OCI-LY7 (cell line): ENCODE measurements around the gene COPZ1. TPM values are rescaled to one million over a fixed set of nuclear protein-coding genes. Genes with fewer than 3 reads are reported as not detected.

Experiments
- BruUV-seq: library from RNA; stranded (reverse); fragments of 400-500 nt; replicated peaks from 2 replicates; lab custom pipeline; 2021; lab: Mats Ljungman, UMichigan
- CTCF ChIA-PET: fragments of 300-600 bp; sonication (Branson Sonifier 250); formaldehyde crosslinking; loops from one replicate; lab custom pipeline; 2022; ENCODE audit warnings: antibody characterized with exemption; ENCODE audit not compliant: unreplicated experiment; lab: Charles Lee
- POLR2A ChIA-PET: fragments of 300-600 bp; sonication (Branson Sonifier 250); formaldehyde crosslinking; loops from one replicate; lab custom pipeline; 2022; ENCODE audit warnings: antibody characterized with exemption; lab: Charles Lee
- DNase-seq: peaks from one replicate; pipeline ENCODE4 v3.0.0-alpha.2; 2015; ENCODE audit warnings: low spot score
- H2AFZ ChIP-seq: fragments of 200-600 bp; sonication (generic), shearing (Covaris generic); 2 replicates; pipeline ENCODE4 v1.6.1; 2014; ENCODE audit warnings: mild to moderate bottlenecking, antibody characterized with exemption, low read length, moderate library complexity
- H3K27ac ChIP-seq: fragments of 200-600 bp; sonication (generic); 2 replicates; pipeline ENCODE4 v1.5.1; 2014; ENCODE audit warnings: mixed run types, low read depth, mild to moderate bottlenecking, moderate library complexity, low read length, inconsistent platforms; ENCODE audit not compliant: poor library complexity, severe bottlenecking
- H3K36me3 ChIP-seq: fragments of 200-600 bp; sonication (generic); 2 replicates; pipeline ENCODE4 v1.6.1; 2014; ENCODE audit warnings: mild to moderate bottlenecking, antibody characterized with exemption, low read length, moderate library complexity, mixed read lengths; ENCODE audit not compliant: insufficient read depth
- H3K4me1 ChIP-seq: fragments of 200-600 bp; sonication (generic); 2 replicates; pipeline ENCODE4 v1.5.1; 2014; ENCODE audit warnings: mild to moderate bottlenecking, low read length; ENCODE audit not compliant: insufficient read depth, poor library complexity, severe bottlenecking
- H3K4me2 ChIP-seq: fragments of 200-600 bp; sonication (generic); 2 replicates; pipeline ENCODE4 v1.6.1; 2014; ENCODE audit warnings: mild to moderate bottlenecking, low read length
- H3K4me3 ChIP-seq: fragments of 200-600 bp; sonication (generic); 2 replicates; pipeline ENCODE4 v1.5.1; 2014; ENCODE audit warnings: mild to moderate bottlenecking, low read depth, low read length; ENCODE audit not compliant: poor library complexity, severe bottlenecking
- H3K79me2 ChIP-seq: fragments of 200-600 bp; sonication (generic); 2 replicates; pipeline ENCODE4 v1.6.1; 2016; ENCODE audit warnings: low read depth, mild to moderate bottlenecking, low read length, moderate library complexity, mixed read lengths; ENCODE audit not compliant: insufficient read depth
- H3K9me2 ChIP-seq: fragments of 200-600 bp; sonication (generic); 2 replicates; pipeline ENCODE4 v1.6.1; 2016; ENCODE audit warnings: mild to moderate bottlenecking, low read length, mixed read lengths; ENCODE audit not compliant: insufficient read depth
- H3K9me3 ChIP-seq: fragments of 200-600 bp; sonication (generic); 2 replicates; pipeline ENCODE4 v1.6.1; 2014; ENCODE audit warnings: mild to moderate bottlenecking, mixed run types, low read length, mixed read lengths
- H4K20me1 ChIP-seq: fragments of 200-600 bp; sonication (generic); 2 replicates; pipeline ENCODE4 v1.6.1; 2014; ENCODE audit warnings: mild to moderate bottlenecking, antibody characterized with exemption, low read length, moderate library complexity, mixed read lengths; ENCODE audit not compliant: insufficient read depth
- CTCF ChIP-seq: fragments of 200-600 bp; sonication (generic); conservative IDR thresholded peaks from 2 replicates; pipeline ENCODE4 v1.5.1; 2014; ENCODE audit warnings: mild to moderate bottlenecking, antibody characterized with exemption, low read length, moderate library complexity, mixed read lengths
- EZH2phosphoT487 ChIP-seq: fragments of 200-600 bp; sonication (generic); IDR thresholded peaks from 2 replicates; pipeline ENCODE4 v1.6.1; 2018; ENCODE audit warnings: low read depth, borderline replicate concordance, mild to moderate bottlenecking, mixed run types, antibody characterized with exemption, low read length, moderate library complexity, mixed read lengths
- intact Hi-C: fragments of 100-400 bp; cut with micrococcal nuclease; formaldehyde crosslinking; loops from one replicate; pipeline ENCODE4 v1.10.0; 2022; ENCODE audit not compliant: unreplicated experiment
- total RNA-seq, 2 experiments: library from RNA; depleted of rRNA in 1 of 2; stranded (reverse); fragments of >200 nt in 1 of 2; shearing (Covaris generic) in 1 of 2; gene quantifications; 2 replicates each; pipeline ENCODE4 v1.2.3, GENCODE V29; 2014 to 2022

COPZ1 gene
- total RNA-seq, 2 experiments from 2014 or later, result 86.0 to 121 TPM

- intact Hi-C loops, result loop anchor here (10.0 kb wide), 1 partner anchor 340 kb away; no protein-coding TSS in a partner anchor
- no peak overlapping the region for H3K4me3 ChIP-seq
- no peak overlapping the region for H3K4me2 ChIP-seq
- POLR2A ChIA-PET, result no interaction called here
- peaks cover 32% of the 10 kb centered on the region for H3K4me1 ChIP-seq
- BruUV-seq, result no TSS peak
- H3K79me2 ChIP-seq, result no peaks in the 10 kb centered on the region
- no peaks in the 10 kb centered on the region for H3K9me2 ChIP-seq
- peaks cover 16% of the 10 kb centered on the region; the same call in 1 of the 2 replicates for H3K36me3 ChIP-seq
- no peaks in the 10 kb centered on the region for H3K9me3 ChIP-seq
- DNase-seq, result no peak
- TF ChIP-seq CTCF (no peak), EZH2phosphoT487 (no peak)
- no peak overlapping the region for H2AFZ ChIP-seq
- no peak overlapping the region for H3K27ac ChIP-seq
- CTCF ChIA-PET, result no interaction called here
- no peaks in the 10 kb centered on the region for H4K20me1 ChIP-seq
Measured at GRCh38 chr12:54355104-54355815, 30.3 kb downstream of the COPZ1 start.

- Histone ChIP-seq H2AFZ (no peak overlapping the region), H3K9me3 (no peaks in the 10 kb centered on the region), H3K36me3 (peaks cover 6% of the 10 kb centered on the region; the same call in 1 of the 2 replicates), H3K4me3 (no peak overlapping the region), H3K9me2 (no peaks in the 10 kb centered on the region), H4K20me1 (no peaks in the 10 kb centered on the region), H3K4me2 (no peak overlapping the region), H3K27ac (no peak overlapping the region), H3K4me1 (peaks cover 35% of the 10 kb centered on the region), H3K79me2 (no peaks in the 10 kb centered on the region)
- intact Hi-C loops, result loop anchor here (10.0 kb wide), 1 partner anchor 341 kb away; no protein-coding TSS in a partner anchor
- DNase-seq, result no peak
- TF ChIP-seq CTCF, result no peak
- no peak for TF ChIP-seq EZH2phosphoT487
- ChIA-PET POLR2A (interaction anchor here (1.1 kb wide), 1 partner anchor 138 kb away, joined by 3 read pairs; no protein-coding TSS in a partner anchor), CTCF (no interaction called here)
- BruUV-seq, result no TSS peak
Measured at GRCh38 chr12:54356228-54356627, 31.3 kb downstream of the COPZ1 start.

GRCh38 chr12:54356951-54357356 is 32.0 kb downstream of the COPZ1 start:
- Histone ChIP-seq H3K9me2 (no peaks in the 10 kb centered on the region), H3K4me1 (peaks cover 35% of the 10 kb centered on the region), H3K4me2 (peak overlapping the region; percentile 99; the same call in 1 of the 2 replicates), H3K4me3 (no peak overlapping the region), H3K9me3 (no peaks in the 10 kb centered on the region), H2AFZ (no peak overlapping the region), H4K20me1 (no peaks in the 10 kb centered on the region), H3K27ac (no peak overlapping the region), H3K36me3 (no peaks in the 10 kb centered on the region), H3K79me2 (no peaks in the 10 kb centered on the region)
- ChIA-PET POLR2A (interaction anchor here (1.1 to 1.3 kb wide), 2 partner anchors 36 to 139 kb away, joined by 3 to 4 read pairs; no protein-coding TSS in a partner anchor), CTCF (interaction anchor here (1.2 kb wide), 1 partner anchor 11 kb away, joined by 3 read pairs; no protein-coding TSS in a partner anchor)
- BruUV-seq, result no TSS peak
- no peak for DNase-seq
- intact Hi-C loops, result loop anchor here (10.0 kb wide), 1 partner anchor 342 kb away; no protein-coding TSS in a partner anchor
- no peak for TF ChIP-seq CTCF
- no peak for TF ChIP-seq EZH2phosphoT487
